HepG2 (cell line): ENCODE measurements around the gene MAP1LC3A. TPM values are rescaled to one million over a fixed set of nuclear protein-coding genes. Genes with fewer than 3 reads are reported as not detected.

Experiments
- ATAC-seq: fragments of 200-7000 bp; cut with Tn5 transposase; 3 replicates; pipeline ENCODE4 v1.9.1; 2020; ENCODE audit warnings: mild to moderate bottlenecking, moderate library complexity
- BruUV-seq: library from RNA; stranded (reverse); fragments of 400-500 nt; replicated peaks from 2 replicates; lab custom pipeline; 2021; lab: Mats Ljungman, UMichigan
- CTCF ChIA-PET: fragments of 300-600 bp; formaldehyde crosslinking; extraction: SDS; loops from one replicate; lab custom pipeline; 2021; ENCODE audit warnings: low total read pairs, inconsistent platforms, low intra/inter-chr PET ratio; lab: Yijun Ruan, JAX
- POLR2A ChIA-PET: fragments of 350-600 bp; sonication (Branson Sonifier 250); formaldehyde crosslinking; loops from one replicate; lab custom pipeline; 2020; ENCODE audit warnings: antibody characterized with exemption, inconsistent platforms; lab: Yijun Ruan, JAX
- DNase-seq: peaks from one replicate; pipeline ENCODE4 v3.0.0-alpha.2; 2015; ENCODE audit warnings: low spot score
- FAIRE-seq: peaks from 3 replicates; lab custom pipeline; 2011; peaks lifted over from hg19 to GRCh38; lab: Jason Lieb, UNC
- H2AFZ ChIP-seq: one replicate; pipeline ENCODE4 v1.6.1; 2011; ENCODE audit warnings: low read length, inconsistent platforms
- H3K27ac ChIP-seq: fragments of 300-600 bp; 3 replicates; pipeline ENCODE4 v1.8.0; 2011; ENCODE audit warnings: mixed run types, mild to moderate bottlenecking, mixed read lengths, low read length, inconsistent platforms; ENCODE audit not compliant: insufficient read depth; ENCODE audit errors: extremely low read length
- H3K27me3 ChIP-seq, 2 experiments: fragments of 200-600 bp in 1 of 2; 2 replicates in 1 of 2; 3 replicates in 1 of 2; pipeline versions ENCODE4 v1.6.0 to v1.8.0; 2011; ENCODE audit warnings: low read length in 2 of 2, mild to moderate bottlenecking in 2 of 2, moderate library complexity in 2 of 2, inconsistent platforms in 1 of 2; ENCODE audit not compliant: insufficient read depth in 2 of 2, control insufficient read depth in 1 of 2
- H3K36me3 ChIP-seq, 2 experiments: fragments of 200-600 bp in 1 of 2; replicated peaks in 1 of 2; 2 replicates in 1 of 2; 3 replicates in 1 of 2; pipeline versions ENCODE4 v1.5.1 to v1.8.0; 2011; ENCODE audit warnings: low read length in 2 of 2, inconsistent platforms in 1 of 2; ENCODE audit not compliant: insufficient read depth in 2 of 2, control insufficient read depth in 1 of 2
- H3K4me1 ChIP-seq: 2 replicates; pipeline ENCODE4 v1.5.1; 2012; ENCODE audit warnings: low read length, inconsistent platforms; ENCODE audit not compliant: insufficient read depth
- H3K4me2 ChIP-seq: 2 replicates; pipeline ENCODE4 v1.6.0; 2011; ENCODE audit warnings: low read depth, low read length, inconsistent platforms
- H3K4me3 ChIP-seq, 3 experiments: fragments of 200-600 bp in 1 of 3; sonication (generic), shearing (Covaris generic) in 1 of 3; replicated peaks in 1 of 3; 2 replicates each; pipeline ENCODE4 v1.5.1; 2011 to 2016; ENCODE audit warnings: low read length in 3 of 3, inconsistent platforms in 2 of 3, low read depth in 2 of 3, mild to moderate bottlenecking in 2 of 3, control low read depth in 1 of 3, mixed read lengths in 1 of 3; ENCODE audit not compliant: insufficient read depth in 1 of 3
- H3K79me2 ChIP-seq: one replicate; pipeline ENCODE4 v1.6.1; 2011; ENCODE audit warnings: low read length, inconsistent platforms; ENCODE audit not compliant: insufficient read depth
- H3K9ac ChIP-seq: 2 replicates; pipeline ENCODE4 v1.6.0; 2011; ENCODE audit warnings: mild to moderate bottlenecking, low read depth, low read length, inconsistent platforms; ENCODE audit not compliant: insufficient read depth
- H3K9me3 ChIP-seq: 2 replicates; pipeline ENCODE4 v1.5.1; 2012; ENCODE audit warnings: mild to moderate bottlenecking, low read length
- H4K20me1 ChIP-seq: 2 replicates; pipeline ENCODE4 v1.6.0; 2011; ENCODE audit warnings: inconsistent platforms, mild to moderate bottlenecking, low read length, moderate library complexity; ENCODE audit not compliant: insufficient read depth
- BRF2 ChIP-seq: sonication (generic); formaldehyde crosslinking; IDR thresholded peaks from 2 replicates; pipeline ENCODE4 v1.8.1; 2022; ENCODE audit warnings: mild to moderate bottlenecking, missing genetic modification reagents
- CCDC6 ChIP-seq: sonication (generic); formaldehyde crosslinking; IDR thresholded peaks from 2 replicates; pipeline ENCODE4 v1.8.1; 2022; ENCODE audit warnings: mild to moderate bottlenecking, missing genetic modification reagents, moderate library complexity
- CERS6 ChIP-seq: sonication (generic); formaldehyde crosslinking; IDR thresholded peaks from 2 replicates; pipeline ENCODE4 v1.5.0; 2020; ENCODE audit warnings: missing genetic modification reagents
- HOXA5 ChIP-seq: sonication (generic); formaldehyde crosslinking; IDR thresholded peaks from 2 replicates; pipeline ENCODE4 v1.4.0; 2020; ENCODE audit warnings: missing genetic modification reagents
- KDM4B ChIP-seq: sonication (generic); formaldehyde crosslinking; IDR thresholded peaks from 2 replicates; pipeline ENCODE4 v1.4.0; 2020; ENCODE audit warnings: missing genetic modification reagents
- NR2F1 ChIP-seq, 2 experiments: fragments of 450-650 bp in 1 of 2; formaldehyde crosslinking in 1 of 2; IDR thresholded peaks; 2 replicates each; pipeline versions ENCODE4 v1.5.0 to v1.6.1; 2016 to 2020; ENCODE audit warnings: mild to moderate bottlenecking in 1 of 2, missing compliant biosample characterization in 1 of 2, missing genetic modification reagents in 1 of 2, moderate library complexity in 1 of 2
- SYNCRIP ChIP-seq: fragments of 200-400 bp; formaldehyde crosslinking; IDR thresholded peaks from 2 replicates; pipeline ENCODE4 v1.6.1; 2018; ENCODE audit warnings: mild to moderate bottlenecking, low read depth, low read length; ENCODE audit not compliant: insufficient read depth
- TCF7 ChIP-seq: sonication (generic); IDR thresholded peaks from 2 replicates; pipeline ENCODE4 v1.6.1; 2016; ENCODE audit warnings: antibody characterized with exemption, low read depth
- U2AF2 ChIP-seq: fragments of 200-400 bp; formaldehyde crosslinking; IDR thresholded peaks from 2 replicates; pipeline ENCODE4 v1.6.1; 2017; ENCODE audit warnings: low read depth, mild to moderate bottlenecking, low read length
- ZBTB46 ChIP-seq: sonication (generic); formaldehyde crosslinking; IDR thresholded peaks from 2 replicates; pipeline ENCODE4 v1.4.0; 2020; ENCODE audit warnings: mild to moderate bottlenecking, missing genetic modification reagents, borderline replicate concordance
- ZNF556 ChIP-seq: sonication (generic); formaldehyde crosslinking; IDR thresholded peaks from 2 replicates; pipeline ENCODE4 v1.4.0; 2020; ENCODE audit warnings: mild to moderate bottlenecking, missing genetic modification reagents, borderline replicate concordance
- ZNF598 ChIP-seq: sonication (generic); formaldehyde crosslinking; IDR thresholded peaks from 2 replicates; pipeline ENCODE4 v1.5.1; 2020; ENCODE audit warnings: mild to moderate bottlenecking, missing genetic modification reagents, borderline replicate concordance
- ZNF878 ChIP-seq: sonication (generic); formaldehyde crosslinking; IDR thresholded peaks from 2 replicates; pipeline ENCODE4 v1.8.1; 2023; ENCODE audit warnings: mild to moderate bottlenecking, missing genetic modification reagents, moderate library complexity
- WGBS: methylation state at CpG from one replicate; pipeline ENCODE4 v1.1.6; 2017; ENCODE audit warnings: low lambda C conversion rate; 5-methylcytosine and 5-hydroxymethylcytosine counted together
- in situ Hi-C: cut with HindIII; loops from 2 replicates; pipeline ENCODE4 v1.10.0; 2017; ENCODE audit warnings: low pct_unique_long_range_greater_than_20kb; ENCODE audit not compliant: extremely low pct_ligation_motif_present
- intact Hi-C: fragments of 100-400 bp; cut with micrococcal nuclease; formaldehyde crosslinking; loops from one replicate; pipeline ENCODE4 v1.10.0; 2022; ENCODE audit not compliant: unreplicated experiment
- polyA plus RNA-seq, 8 experiments: library from polyadenylated mRNA; depleted of rRNA in 3 of 8; stranded (reverse) in 7 of 8; unstranded in 1 of 8; fragments of >200 nt; fragmentation: Illumina TruSeq in 4 of 8; extraction: Trizol in 4 of 8; gene quantifications; 2 replicates each; pipeline versions ENCODE4 v1.2.1 to v1.2.3, GENCODE V29; 2011 to 2016; ENCODE audit warnings: low read depth in 4 of 8, missing spikeins in 1 of 8, mixed read lengths in 1 of 8; ENCODE audit not compliant: insufficient read depth in 1 of 8
- total RNA-seq, 5 experiments: library from RNA; depleted of rRNA; stranded (reverse); fragments of >200 nt; fragmentation: Illumina TruSeq; extraction: Trizol; gene quantifications; 2 replicates each; pipeline ENCODE4 v1.2.3, GENCODE V29; 2016; ENCODE audit warnings: low read depth in 1 of 5

The MAP1LC3A gene
- total and polyA plus RNA-seq, 2 of the 13 experiments (the other 11 are each of a cell fraction or from before 2014, with no cell fraction given): not detected

GRCh38 chr20:34573541-34574300 is 15.2 kb downstream of the MAP1LC3A start:
- Histone ChIP-seq H3K4me3 (no peak overlapping the region), H3K9me3 (no peaks in the 10 kb centered on the region)
- in situ Hi-C loops: loop anchor here (10.0 kb wide), 1 partner anchor 201 kb away; no protein-coding TSS in a partner anchor
- TF ChIP-seq ZNF878 (CRISPR knock-in tag) (no peak), ZNF556 (no peak)
- TF ChIP-seq, all 625 proteins: peak for 0
- no peaks in the 10 kb centered on the region for H3K27me3 ChIP-seq
- peaks cover under 1% of the 10 kb centered on the region; the same call in 1 of the 2 replicates for H3K4me1 ChIP-seq
- no peak overlapping the region for H3K4me2 ChIP-seq
- no TSS peak for BruUV-seq
- no peaks in the 10 kb centered on the region for H4K20me1 ChIP-seq
- H3K27ac ChIP-seq: no peak overlapping the region
- H3K79me2 ChIP-seq: no peaks in the 10 kb centered on the region
- DNase-seq: no peak
- WGBS: 91% methylated on average over 7 of the region's 7 CpGs
- POLR2A ChIA-PET: interaction anchor here (1.0 kb wide), 1 partner anchor 9 kb away, joined by 4 read pairs; no protein-coding TSS in a partner anchor
- ATAC-seq: no peak
- no peak overlapping the region for H3K9ac ChIP-seq
- CTCF ChIA-PET: no interaction called here
- peaks cover 31 to 55% of the 10 kb centered on the region in 2 experiments for H3K36me3 ChIP-seq
- intact Hi-C loops: no loop called here
- FAIRE-seq: no peak
- H2AFZ ChIP-seq: no peak overlapping the region

- Histone ChIP-seq H3K9me3 (no peaks in the 10 kb centered on the region), H3K9ac (no peak overlapping the region), H3K36me3 (peaks cover 29 to 58% of the 10 kb centered on the region in 2 experiments), H2AFZ (no peak overlapping the region), H3K79me2 (no peaks in the 10 kb centered on the region), H3K4me3 (no peak overlapping the region), H3K27ac (no peak overlapping the region), H3K27me3 (no peaks in the 10 kb centered on the region), H3K4me2 (no peak overlapping the region), H4K20me1 (no peaks in the 10 kb centered on the region), H3K4me1 (no peaks in the 10 kb centered on the region)
- ATAC-seq: no peak; the same call in 2 of the 3 replicates
- WGBS: 96% methylated on average over 5 of the region's 5 CpGs
- no peak for FAIRE-seq
- DNase-seq: no peak
- POLR2A ChIA-PET: no interaction called here
- intact Hi-C loops: no loop called here
- CTCF ChIA-PET: no interaction called here
- BruUV-seq: no TSS peak
- in situ Hi-C loops: loop anchor here (10.0 kb wide), 1 partner anchor 200 kb away; no protein-coding TSS in a partner anchor
- TF ChIP-seq NR2F1 (CRISPR knock-in tag; IDR thresholded peaks at IDR 0.05) (no peak), BRF2 (CRISPR knock-in tag) (no peak), U2AF2 (no peak), KDM4B (CRISPR knock-in tag) (no peak), ZNF598 (CRISPR knock-in tag) (no peak), ZBTB46 (CRISPR knock-in tag) (no peak), CCDC6 (CRISPR knock-in tag) (no peak), SYNCRIP (no peak), TCF7 (no peak), HOXA5 (no peak), CERS6 (no peak)
These were observed 15.9 kb downstream of the MAP1LC3A start for GRCh38 chr20:34574426-34574825.
